K562 (cell line): ENCODE data around the gene LCNL1. TPM values are rescaled to one million over a fixed set of nuclear protein-coding genes. Genes with fewer than 3 reads are reported as not detected.
A peak's percentile ranks its signal among the peaks of the same experiment; 100 is the strongest.

Experiments used
- ATAC-seq: fragments of 200-7000 bp; cut with Tn5 transposase; 3 replicates; pipeline ENCODE4 v1.9.1; 2020; ENCODE audit warnings: moderate library complexity
- BruUV-seq: library from RNA; stranded (reverse); fragments of 400-500 nt; replicated peaks from 2 replicates; lab custom pipeline; 2021; lab: Mats Ljungman, UMichigan
- CTCF ChIA-PET: fragments of 300-600 bp; formaldehyde crosslinking; extraction: SDS; loops from one replicate; lab custom pipeline; 2021; ENCODE audit warnings: low intra/inter-chr PET ratio; lab: Yijun Ruan, JAX
- POLR2A ChIA-PET: fragments of 300-600, 350-650 bp; sonication (Branson Sonifier 250); formaldehyde crosslinking; extraction: SDS; loops from one replicate; lab custom pipeline; 2021; ENCODE audit warnings: antibody characterized with exemption, inconsistent platforms; lab: Yijun Ruan, JAX
- DNase-seq, 4 experiments: peaks; one replicate each; pipeline versions ENCODE4 v3.0.0 to v3.0.0-alpha.2; 2011 to 2018; ENCODE audit warnings: low spot score in 3 of 4, mixed read lengths in 3 of 4; ENCODE audit errors: extremely low read depth in 1 of 4
- FAIRE-seq: peaks from 2 replicates; lab custom pipeline; 2011; peaks lifted over from hg19 to GRCh38; lab: Jason Lieb, UNC
- H2AFZ ChIP-seq: 2 replicates; pipeline ENCODE4 v1.6.0; 2011; ENCODE audit warnings: low read depth, low read length, control low read depth, inconsistent platforms
- H3K27ac ChIP-seq: fragments of 200-600 bp; 3 replicates; pipeline ENCODE4 v1.8.0; 2011; ENCODE audit warnings: low read depth, mild to moderate bottlenecking, control low read depth, inconsistent platforms, low read length, moderate library complexity, mixed read lengths; ENCODE audit errors: extremely low read depth
- H3K27me3 ChIP-seq, 2 experiments: fragments of 300-600 bp in 1 of 2; 2 replicates in 1 of 2; 3 replicates in 1 of 2; pipeline versions ENCODE4 v1.6.0 to v1.8.0; 2011; ENCODE audit warnings: inconsistent platforms in 2 of 2, low read length in 2 of 2, mild to moderate bottlenecking in 1 of 2, mixed read lengths in 1 of 2, moderate library complexity in 1 of 2; ENCODE audit not compliant: control insufficient read depth in 2 of 2, insufficient read depth in 2 of 2
- H3K36me3 ChIP-seq: fragments of 300-600 bp; 3 replicates; pipeline ENCODE4 v1.8.0; 2011; ENCODE audit warnings: mild to moderate bottlenecking, low read length, inconsistent platforms; ENCODE audit not compliant: control insufficient read depth, insufficient read depth
- H3K4me1 ChIP-seq, 2 experiments: fragments of 200-600 bp in 1 of 2; replicated peaks in 1 of 2; 2 replicates in 1 of 2; 3 replicates in 1 of 2; pipeline versions ENCODE4 v1.5.1 to v1.8.0; 2011; ENCODE audit warnings: inconsistent platforms in 2 of 2, low read length in 2 of 2, mild to moderate bottlenecking in 1 of 2, mixed read lengths in 1 of 2, moderate library complexity in 1 of 2; ENCODE audit not compliant: control insufficient read depth in 2 of 2, insufficient read depth in 2 of 2
- H3K4me2 ChIP-seq: 2 replicates; pipeline ENCODE4 v1.6.1; 2011; ENCODE audit warnings: low read length, control low read depth, inconsistent platforms, mixed read lengths; ENCODE audit not compliant: insufficient read depth
- H3K4me3 ChIP-seq: fragments of 200-600 bp; sonication (generic), shearing (Covaris generic); 2 replicates; pipeline ENCODE4 v1.5.1; 2016; ENCODE audit warnings: control low read depth, inconsistent platforms
- H3K79me2 ChIP-seq: fragments of 200-600 bp; 3 replicates; pipeline ENCODE4 v1.8.0; 2011; ENCODE audit warnings: low read length, inconsistent platforms; ENCODE audit not compliant: control insufficient read depth, insufficient read depth
- H3K9ac ChIP-seq, 2 experiments: 2 replicates each; pipeline versions ENCODE4 v1.6.0 to v1.6.1; 2011; ENCODE audit warnings: low read depth in 2 of 2, low read length in 2 of 2, control low read depth in 1 of 2, inconsistent platforms in 1 of 2, mild to moderate bottlenecking in 1 of 2, mixed read lengths in 1 of 2; ENCODE audit not compliant: insufficient read depth in 1 of 2
- H3K9me1 ChIP-seq: one replicate; pipeline ENCODE4 v1.6.0; 2011; ENCODE audit warnings: inconsistent platforms, mild to moderate bottlenecking, low read length, moderate library complexity; ENCODE audit not compliant: control insufficient read depth, insufficient read depth
- H3K9me3 ChIP-seq: replicated peaks from 2 replicates; pipeline ENCODE4 v1.5.1; 2011; ENCODE audit warnings: low read depth, low read length, inconsistent platforms; ENCODE audit not compliant: control insufficient read depth, insufficient read depth
- H4K20me1 ChIP-seq: replicated peaks from 2 replicates; pipeline ENCODE4 v1.6.1; 2011; ENCODE audit warnings: low read length, inconsistent platforms, mixed read lengths; ENCODE audit not compliant: control insufficient read depth, insufficient read depth
- CHD4 ChIP-seq: fragments of 200-600 bp; sonication (generic); IDR thresholded peaks from 3 replicates; pipeline ENCODE4 v1.6.1; 2012; ENCODE audit warnings: low read depth, mild to moderate bottlenecking, mixed read lengths, low read length, inconsistent platforms; ENCODE audit not compliant: insufficient read depth, insufficient replicate concordance, poor library complexity, severe bottlenecking
- DDX20 ChIP-seq: fragments of 450-650 bp; IDR thresholded peaks from 2 replicates; pipeline ENCODE4 v1.6.1; 2016; ENCODE audit warnings: missing genetic modification characterization, low read depth, mild to moderate bottlenecking, missing compliant biosample characterization, moderate library complexity
- IFI16 ChIP-seq: fragments of 250-450 bp; sonication (Bioruptor Pico); IDR thresholded peaks from 2 replicates; pipeline ENCODE4 v2.1.2; 2022; ENCODE audit warnings: mild to moderate bottlenecking, inconsistent platforms
- KAT2B ChIP-seq: IDR thresholded peaks from one replicate; pipeline ENCODE4 v1.6.1; 2012; ENCODE audit warnings: low read depth, mild to moderate bottlenecking, control low read depth, inconsistent platforms, low read length, moderate library complexity
- KDM4B ChIP-seq, 2 experiments: fragments of 450-650 bp in 1 of 2; sonication (generic) in 1 of 2; IDR thresholded peaks; 2 replicates each; pipeline ENCODE4 v1.6.1; 2016 to 2017; ENCODE audit warnings: borderline replicate concordance in 2 of 2, antibody characterized with exemption in 1 of 2, low read depth in 1 of 2, mild to moderate bottlenecking in 1 of 2
- MTF1 ChIP-seq: fragments of 250-450 bp; sonication (Bioruptor Pico); IDR thresholded peaks from 2 replicates; pipeline ENCODE4 v1.9.0; 2021; ENCODE audit warnings: moderate library complexity, mild to moderate bottlenecking, inconsistent platforms, borderline replicate concordance
- SIN3B ChIP-seq: fragments of 450-650 bp; IDR thresholded peaks from 2 replicates; pipeline ENCODE4 v1.6.1; 2017; ENCODE audit warnings: low read depth, mild to moderate bottlenecking, moderate library complexity
- TAF7 ChIP-seq: fragments of 450-650 bp; IDR thresholded peaks from 2 replicates; pipeline ENCODE4 v1.6.1; 2016; ENCODE audit warnings: missing genetic modification characterization, missing compliant biosample characterization
- WGBS: fragments of 100-300 bp; shearing (Covaris generic); methylation state at CpG from one replicate; pipeline ENCODE4 v1.1.6; 2016; ENCODE audit warnings: low coverage, mixed read lengths; ENCODE audit not compliant: insufficient coverage; ENCODE audit errors: missing lambda C conversion rate; 5-methylcytosine and 5-hydroxymethylcytosine counted together
- in situ Hi-C: fragments of 300-500 bp; cut with MboI; formaldehyde crosslinking; loops from 4 replicates; pipeline ENCODE4 v1.15.0; 2018; ENCODE audit warnings: inconsistent platforms, mixed read lengths
- intact Hi-C: fragments of 100-400 bp; cut with micrococcal nuclease; formaldehyde crosslinking; loops from 2 replicates; pipeline ENCODE4 v1.14.2; 2022
- polyA plus RNA-seq, 8 experiments: library from polyadenylated mRNA; depleted of rRNA in 4 of 8; stranded (reverse) in 5 of 8; unstranded in 3 of 8; fragments of >200 nt; fragmentation: Nextera tagmentation in 2 of 8; fragmentation: Illumina TruSeq in 1 of 8; extraction: Ambion mirVana in 2 of 8; extraction: Trizol in 1 of 8; gene quantifications; 2 replicates each; pipeline versions ENCODE4 v1.2.1 to v1.2.3, GENCODE V29; 2011 to 2014; ENCODE audit warnings: inconsistent platforms in 1 of 8, missing spikeins in 1 of 8
- total RNA-seq, 7 experiments: library from RNA; depleted of rRNA in 6 of 7; stranded (reverse); fragments of >200 nt in 6 of 7; fragmentation: Illumina TruSeq in 2 of 7; extraction: Trizol in 2 of 7; gene quantifications; 2 replicates each; pipeline versions ENCODE4 v1.2.1 to v1.2.3, GENCODE V29; 2011 to 2021; ENCODE audit warnings: low replicate concordance in 1 of 7
- TF ChIP-seq, protein P1 (sequence below): fragments of 450-650 bp; formaldehyde crosslinking; IDR thresholded peaks from 2 replicates; pipeline ENCODE4 v1.4.0; 2022; ENCODE audit warnings: missing genetic modification characterization
- TF ChIP-seq, protein P2 (sequence below): fragments of 450-650 bp; IDR thresholded peaks from 2 replicates; pipeline ENCODE4 v1.6.1; 2017; ENCODE audit warnings: mild to moderate bottlenecking, moderate library complexity
- TF ChIP-seq, protein P3 (sequence below): fragments of 250-450 bp; sonication (Bioruptor Pico); IDR thresholded peaks from 2 replicates; pipeline ENCODE4 v1.5.0; 2021; ENCODE audit warnings: mild to moderate bottlenecking, moderate library complexity

LCNL1 gene
- total and polyA plus RNA-seq, 9 of the 15 experiments (the other 6 are each of a cell fraction or from before 2014, with no cell fraction given) = 0.04 to 0.16 (median 0.04) TPM; not detected in 4

DNA sequence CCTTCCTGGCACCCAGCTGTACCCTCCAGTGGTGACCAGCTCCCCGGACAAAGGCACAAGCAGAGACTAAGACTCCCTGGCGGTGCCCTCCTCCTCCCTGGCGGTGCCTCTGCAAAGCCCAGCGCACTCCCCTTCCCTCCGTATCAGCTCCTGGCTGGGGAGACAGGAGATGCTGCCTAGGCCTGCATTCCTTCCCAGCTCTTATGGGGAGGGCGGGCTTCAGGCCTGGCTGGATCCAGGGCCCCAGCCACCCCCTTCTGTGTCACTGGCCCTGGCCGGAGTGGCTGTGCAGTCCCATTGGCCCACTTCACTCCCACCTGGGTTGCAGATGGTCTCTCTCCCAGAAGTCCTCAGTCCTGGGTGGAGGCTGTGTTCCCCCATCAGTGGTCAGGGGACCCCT is 24.3 kb upstream of the LCNL1 start:
- ATAC-seq (no peak), DNase-seq (no peak), FAIRE-seq (no peak)
- intact Hi-C loops (no loop called here), in situ Hi-C loops (no loop called here)
- H3K9me1 ChIP-seq = no peaks in the 10 kb centered on the region
- H3K4me2 ChIP-seq = no peak overlapping the region
- H4K20me1 ChIP-seq = 0 out of 2 replicates have a peak, but pooled peaks cover 4% of the 10 kb centered on the region
- H3K4me1 ChIP-seq = peaks cover 7 to 72% of the 10 kb centered on the region in 2 experiments; a peak in 3 of 5 replicates
- H3K36me3 ChIP-seq = no peaks in the 10 kb centered on the region
- BruUV-seq = no TSS peak
- no peaks in the 10 kb centered on the region for H3K9me3 ChIP-seq
- H2AFZ ChIP-seq = no peak overlapping the region
- H3K27me3 ChIP-seq = peaks cover 2 to 7% of the 10 kb centered on the region in 2 experiments; a peak in 3 of 5 replicates
- H3K4me3 ChIP-seq = no peak overlapping the region
- H3K79me2 ChIP-seq = no peaks in the 10 kb centered on the region
- H3K9ac ChIP-seq = peak overlapping the region in 1 of 2 experiments; percentile 76; a peak in 2 of 4 replicates
- 32% methylated on average over 7 of the region's 7 CpGs for WGBS
- ChIA-PET POLR2A (interaction anchor here (0.6 to 0.7 kb wide), 2 partner anchors 23 to 100 kb away, joined by 3 to 6 read pairs; no protein-coding TSS in a partner anchor), CTCF (no interaction called here)
- H3K27ac ChIP-seq = no peak overlapping the region
- TF ChIP-seq IFI16 (CRISPR knock-in tag) (no peak), SIN3B (no peak), KAT2B (no peak), TAF7 (no peak), CHD4 (no peak), KDM4B (IDR thresholded peaks at IDR 0.05; ENCODE audit: borderline replicate concordance in 2 of 2, low read depth in 1 of 2) (no peak), MTF1 (CRISPR knock-in tag) (no peak), DDX20 (tag) (no peak)
- TF ChIP-seq, protein P1, sequence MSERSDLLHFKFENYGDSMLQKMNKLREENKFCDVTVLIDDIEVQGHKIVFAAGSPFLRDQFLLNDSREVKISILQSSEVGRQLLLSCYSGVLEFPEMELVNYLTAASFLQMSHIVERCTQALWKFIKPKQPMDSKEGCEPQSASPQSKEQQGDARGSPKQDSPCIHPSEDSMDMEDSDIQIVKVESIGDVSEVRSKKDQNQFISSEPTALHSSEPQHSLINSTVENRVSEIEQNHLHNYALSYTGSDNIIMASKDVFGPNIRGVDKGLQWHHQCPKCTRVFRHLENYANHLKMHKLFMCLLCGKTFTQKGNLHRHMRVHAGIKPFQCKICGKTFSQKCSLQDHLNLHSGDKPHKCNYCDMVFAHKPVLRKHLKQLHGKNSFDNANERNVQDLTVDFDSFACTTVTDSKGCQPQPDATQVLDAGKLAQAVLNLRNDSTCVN (CRISPR knock-in tag) = no peak
- TF ChIP-seq, protein P2, sequence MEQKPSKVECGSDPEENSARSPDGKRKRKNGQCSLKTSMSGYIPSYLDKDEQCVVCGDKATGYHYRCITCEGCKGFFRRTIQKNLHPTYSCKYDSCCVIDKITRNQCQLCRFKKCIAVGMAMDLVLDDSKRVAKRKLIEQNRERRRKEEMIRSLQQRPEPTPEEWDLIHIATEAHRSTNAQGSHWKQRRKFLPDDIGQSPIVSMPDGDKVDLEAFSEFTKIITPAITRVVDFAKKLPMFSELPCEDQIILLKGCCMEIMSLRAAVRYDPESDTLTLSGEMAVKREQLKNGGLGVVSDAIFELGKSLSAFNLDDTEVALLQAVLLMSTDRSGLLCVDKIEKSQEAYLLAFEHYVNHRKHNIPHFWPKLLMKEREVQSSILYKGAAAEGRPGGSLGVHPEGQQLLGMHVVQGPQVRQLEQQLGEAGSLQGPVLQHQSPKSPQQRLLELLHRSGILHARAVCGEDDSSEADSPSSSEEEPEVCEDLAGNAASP = no peak
- TF ChIP-seq, protein P3, sequence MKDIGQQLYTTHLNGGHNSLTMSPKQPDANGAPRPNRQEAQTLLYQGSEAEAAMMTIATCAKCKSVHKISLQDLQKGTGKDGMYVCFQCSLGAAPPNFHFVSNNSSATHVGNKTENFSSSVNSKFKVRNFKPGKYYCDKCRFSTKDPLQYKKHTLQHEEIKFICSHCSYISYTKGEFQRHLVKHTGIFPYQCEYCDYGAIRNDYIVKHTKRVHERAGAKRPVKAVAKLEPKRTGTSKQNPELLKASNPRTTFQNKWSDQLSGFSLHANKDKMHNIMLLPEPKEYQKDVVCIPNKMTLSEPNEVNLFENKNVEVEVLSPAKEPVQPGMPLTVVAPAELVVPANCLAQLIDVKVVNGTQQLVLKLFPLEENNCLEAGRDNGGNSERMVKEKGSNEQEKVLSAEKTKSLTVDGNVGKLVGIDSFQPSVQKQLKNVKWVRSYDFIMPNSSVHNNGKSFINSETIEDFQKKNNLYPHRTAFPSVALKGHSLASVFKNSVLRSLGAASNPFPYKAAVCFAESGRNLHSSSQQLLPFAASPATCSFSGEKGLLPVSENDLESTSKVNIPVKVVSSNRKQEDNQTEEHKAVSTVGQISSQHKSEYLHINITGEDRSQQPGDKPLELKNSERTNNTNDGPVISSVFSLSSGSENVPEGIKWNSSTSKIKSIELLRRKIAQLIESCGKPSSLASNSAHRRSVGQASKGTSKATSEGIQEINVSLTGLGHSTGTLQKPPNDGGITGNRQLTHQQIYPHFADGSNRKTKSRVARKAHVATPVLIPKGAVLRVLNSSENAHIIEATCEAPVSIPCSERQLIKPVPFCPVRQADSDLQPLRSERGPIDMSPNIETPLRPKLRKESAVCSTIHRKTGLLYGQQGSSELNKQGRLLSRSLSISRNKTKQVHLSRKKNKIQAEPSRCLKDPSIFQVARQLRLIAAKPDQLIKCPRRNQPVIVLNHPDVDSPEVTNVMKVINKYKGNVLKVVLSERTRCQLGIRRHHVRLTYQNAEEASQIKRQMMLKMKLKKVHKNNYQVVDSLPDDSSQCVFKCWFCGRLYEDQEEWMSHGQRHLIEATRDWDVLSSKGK (CRISPR knock-in tag) = no peak
